Neuronal stem cell (in vitro differentiated cells): ENCODE results near the gene TULP1.

Experiments
- DNase-seq: peaks from one replicate; pipeline ENCODE4 v3.0.0-alpha.2; 2013; ENCODE audit warnings: low spot score
- H2AFZ ChIP-seq: one replicate; pipeline ENCODE4 v1.6.1; 2013; ENCODE audit warnings: mild to moderate bottlenecking, low read length, inconsistent platforms
- H2AK5ac ChIP-seq: 2 replicates; pipeline ENCODE4 v1.6.1; 2013; ENCODE audit warnings: low read depth, mild to moderate bottlenecking, inconsistent platforms, low read length, moderate library complexity, mixed read lengths
- H2BK120ac ChIP-seq: 2 replicates; pipeline ENCODE4 v1.6.1; 2013; ENCODE audit warnings: low read depth, mild to moderate bottlenecking, inconsistent platforms, low read length, moderate library complexity, mixed read lengths
- H2BK12ac ChIP-seq: one replicate; pipeline ENCODE4 v1.6.1; 2013; ENCODE audit warnings: low read length, inconsistent platforms
- H2BK15ac ChIP-seq: 2 replicates; pipeline ENCODE4 v1.6.1; 2013; ENCODE audit warnings: mild to moderate bottlenecking, low read length, inconsistent platforms, mixed read lengths
- H2BK5ac ChIP-seq: one replicate; pipeline ENCODE4 v1.6.1; 2013; ENCODE audit warnings: inconsistent platforms, mild to moderate bottlenecking, low read length, moderate library complexity
- H3K14ac ChIP-seq: one replicate; pipeline ENCODE4 v1.6.1; 2013; ENCODE audit warnings: low read length, inconsistent platforms
- H3K18ac ChIP-seq: 2 replicates; pipeline ENCODE4 v1.6.1; 2013; ENCODE audit warnings: low read length, inconsistent platforms
- H3K23ac ChIP-seq: 2 replicates; pipeline ENCODE4 v1.6.1; 2013; ENCODE audit warnings: low read depth, mild to moderate bottlenecking, mixed read lengths, low read length, inconsistent platforms; ENCODE audit not compliant: poor library complexity
- H3K27ac ChIP-seq: replicated peaks from 3 replicates; pipeline ENCODE4 v1.5.1; 2013; ENCODE audit warnings: low read length, inconsistent platforms
- H3K27me3 ChIP-seq, 3 experiments: 2 replicates each; pipeline ENCODE4 v1.6.1; 2013; ENCODE audit warnings: low read length in 3 of 3, mild to moderate bottlenecking in 2 of 3, inconsistent platforms in 1 of 3, low read depth in 1 of 3, mixed read lengths in 1 of 3, moderate library complexity in 1 of 3; ENCODE audit not compliant: control insufficient read depth in 3 of 3, insufficient read depth in 3 of 3
- H3K36me3 ChIP-seq, 2 donors: replicated peaks in 1 of 2; 2 replicates each; pipeline ENCODE4 v1.6.1; 2013; ENCODE audit warnings: low read length in 2 of 2; ENCODE audit not compliant: control insufficient read depth in 2 of 2, insufficient read depth in 2 of 2
- H3K4ac ChIP-seq: 2 replicates; pipeline ENCODE4 v1.6.1; 2013; ENCODE audit warnings: inconsistent platforms, mild to moderate bottlenecking, low read length, moderate library complexity
- H3K4me1 ChIP-seq, 2 donors: 1 replicate in 1 of 2; 2 replicates in 1 of 2; pipeline ENCODE4 v1.6.1; 2013; ENCODE audit warnings: low read length in 2 of 2, low read depth in 1 of 2; ENCODE audit not compliant: control insufficient read depth in 2 of 2, insufficient read depth in 1 of 2
- H3K4me2 ChIP-seq: one replicate; pipeline ENCODE4 v1.6.1; 2013; ENCODE audit warnings: mild to moderate bottlenecking, low read length, inconsistent platforms; ENCODE audit not compliant: insufficient read depth, poor library complexity, severe bottlenecking
- H3K4me3 ChIP-seq, 2 donors: 2 replicates each; pipeline ENCODE4 v1.5.1; 2013; ENCODE audit warnings: low read length in 2 of 2, mild to moderate bottlenecking in 2 of 2, inconsistent platforms in 1 of 2, moderate library complexity in 1 of 2
- H3K79me1 ChIP-seq: one replicate; pipeline ENCODE4 v1.6.1; 2013; ENCODE audit warnings: low read depth, mild to moderate bottlenecking, inconsistent platforms, low read length, moderate library complexity
- H3K9ac ChIP-seq: one replicate; pipeline ENCODE4 v1.6.1; 2013; ENCODE audit warnings: mild to moderate bottlenecking, low read depth, low read length, inconsistent platforms; ENCODE audit not compliant: poor library complexity
- H3K9me3 ChIP-seq, 2 donors: replicated peaks in 1 of 2; 2 replicates each; pipeline versions ENCODE3 to v1.6.1; 2013; ENCODE audit warnings: low read length in 2 of 2, mild to moderate bottlenecking in 2 of 2, inconsistent platforms in 1 of 2, low read depth in 1 of 2, mixed read lengths in 1 of 2, moderate library complexity in 1 of 2; ENCODE audit not compliant: control insufficient read depth in 2 of 2, insufficient read depth in 1 of 2
- H4K8ac ChIP-seq: one replicate; pipeline ENCODE4 v1.6.1; 2013; ENCODE audit warnings: low read depth, mild to moderate bottlenecking, inconsistent platforms, low read length, moderate library complexity
- H4K91ac ChIP-seq: one replicate; pipeline ENCODE4 v1.6.1; 2013; ENCODE audit warnings: low read length, low read depth, mild to moderate bottlenecking, inconsistent platforms; ENCODE audit not compliant: poor library complexity
- WGBS, 2 donors: extraction: QIAGEN DNeasy Blood & Tissue Kit; methylation state at CpG; one replicate each; pipeline ENCODE4 v1.1.7; 2013; ENCODE audit warnings: missing lambda C conversion rate in 2 of 2, mixed read lengths in 1 of 2; ENCODE audit not compliant: insufficient read length in 2 of 2, insufficient replicate concordance in 1 of 2; ENCODE audit errors: extremely low coverage in 2 of 2; 5-methylcytosine and 5-hydroxymethylcytosine counted together

The TULP1 gene

GRCh38 chr6:35487658-35488516 lies 24.8 kb downstream of the TULP1 start:
- Histone ChIP-seq H3K79me1 (peaks cover 11% of the 10 kb centered on the region), H2BK15ac (peak overlapping the region; percentile 25), H3K4ac (no peak overlapping the region), H3K18ac (peak overlapping the region; percentile 6), H2AFZ (no peak overlapping the region), H3K9me3 (no peaks in the 10 kb centered on the region), H3K14ac (no peak overlapping the region), H3K4me1 (peaks cover 38 to 63% of the 10 kb centered on the region in 2 donors), H4K91ac (no peak overlapping the region), H3K27ac (peak overlapping the region; percentile 25), H4K8ac (no peak overlapping the region), H2BK120ac (no peak overlapping the region), H3K9ac (no peak overlapping the region), H3K36me3 (peaks cover 5 to 37% of the 10 kb centered on the region in 2 donors), H2AK5ac (peak overlapping the region; percentile 51), H3K4me3 (no peak overlapping the region), H3K23ac (no peak overlapping the region), H2BK5ac (no peak overlapping the region), H2BK12ac (no peak overlapping the region), H3K4me2 (no peak overlapping the region), H3K27me3 (no peaks in the 10 kb centered on the region)
- no CpG with 5 or more reads among the region's 9 CpGs for WGBS, 2 donors
- no peak for DNase-seq

DNA sequence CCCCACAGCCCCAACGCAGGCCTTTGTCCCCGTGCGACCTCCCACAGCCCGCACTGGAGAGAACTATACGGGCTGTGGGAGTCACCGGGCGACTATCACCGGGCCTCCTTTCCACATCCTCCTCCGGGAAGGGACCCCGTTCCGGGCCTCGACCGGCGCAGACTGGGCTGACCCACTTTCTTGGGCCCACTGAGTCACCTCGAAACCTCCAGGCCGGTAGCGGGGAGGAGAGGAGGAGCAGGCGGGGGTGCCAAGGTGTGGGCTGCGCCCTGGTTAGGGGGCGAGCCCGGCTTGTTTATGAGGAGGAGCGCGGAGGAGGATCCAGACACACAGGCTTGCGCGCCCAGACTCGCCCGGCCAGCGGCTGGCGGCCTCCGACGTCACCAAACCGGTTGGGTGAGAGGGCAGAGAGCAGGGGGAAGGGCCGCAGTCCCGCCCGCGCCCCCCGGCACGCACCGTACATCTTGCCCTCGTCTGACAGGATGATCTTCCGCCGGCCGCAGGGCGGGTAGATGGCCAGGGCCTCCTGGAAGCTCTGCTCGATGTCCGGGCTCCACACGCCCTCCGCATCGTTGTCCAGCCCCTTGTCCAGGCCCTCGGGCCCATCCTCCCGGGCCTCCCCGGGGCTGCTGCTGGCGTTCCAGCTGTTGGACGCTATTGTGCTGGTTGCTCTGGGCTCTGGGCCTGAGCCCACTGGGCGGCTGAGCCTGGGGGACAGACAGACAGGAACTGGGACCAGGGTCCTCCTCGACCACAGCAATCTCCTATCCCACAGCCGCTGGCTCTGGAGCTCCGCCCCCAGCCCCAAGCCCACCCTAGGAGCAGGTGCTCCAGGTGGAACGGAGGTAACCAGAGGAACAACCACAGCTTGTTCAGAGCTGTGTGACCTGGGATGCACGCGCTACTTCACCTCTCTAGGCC lies 26.4 kb downstream of the TULP1 start:
- peak overlapping the region; percentile 66 for H3K23ac ChIP-seq
- H2AK5ac ChIP-seq, result peak overlapping the region; percentile 71
- H3K79me1 ChIP-seq, result peaks cover 6% of the 10 kb centered on the region
- H2BK12ac ChIP-seq, result peak overlapping the region; percentile 97
- H3K14ac ChIP-seq, result peak overlapping the region; percentile 79
- H3K9ac ChIP-seq, result peak overlapping the region; percentile 64
- H3K18ac ChIP-seq, result peak overlapping the region; percentile 80
- peak overlapping the region; percentile 29 for H3K4me2 ChIP-seq
- H4K91ac ChIP-seq, result peak overlapping the region; percentile 50
- no peak overlapping the region for H4K8ac ChIP-seq
- peak overlapping the region; percentile 99 for H2BK120ac ChIP-seq
- no peaks in the 10 kb centered on the region for H3K9me3 ChIP-seq
- no peak overlapping the region for H3K4me3 ChIP-seq
- H3K4ac ChIP-seq, result peak overlapping the region; percentile 66
- no peak overlapping the region for H2AFZ ChIP-seq
- DNase-seq, result no peak
- H2BK15ac ChIP-seq, result peak overlapping the region; percentile 98
- H3K27me3 ChIP-seq, result no peaks in the 10 kb centered on the region
- H3K4me1 ChIP-seq, result peaks cover 22 to 47% of the 10 kb centered on the region in 2 donors
- peak overlapping the region; percentile 80 for H2BK5ac ChIP-seq
- no CpG with 5 or more reads among the region's 61 CpGs for WGBS, 2 donors
- peaks cover 5 to 50% of the 10 kb centered on the region in 2 donors for H3K36me3 ChIP-seq
- peak overlapping the region; percentile 86 for H3K27ac ChIP-seq

- peak overlapping the region; percentile 86 for H3K27ac ChIP-seq
- H3K14ac ChIP-seq, result peak overlapping the region; percentile 72
- peak overlapping the region; percentile 68 for H4K91ac ChIP-seq
- no peaks in the 10 kb centered on the region for H3K27me3 ChIP-seq
- no peak overlapping the region for H2AFZ ChIP-seq
- H2BK15ac ChIP-seq, result peak overlapping the region; percentile 98
- H3K9me3 ChIP-seq, result no peaks in the 10 kb centered on the region
- peak overlapping the region; percentile 47 for H3K9ac ChIP-seq
- H3K36me3 ChIP-seq, result peaks cover 6 to 58% of the 10 kb centered on the region in 2 donors
- H2BK12ac ChIP-seq, result peak overlapping the region; percentile 98
- H3K18ac ChIP-seq, result peak overlapping the region; percentile 94
- DNase-seq, result peak; percentile 67
- no peak overlapping the region for H4K8ac ChIP-seq
- peaks cover 14 to 38% of the 10 kb centered on the region in 2 donors for H3K4me1 ChIP-seq
- H3K79me1 ChIP-seq, result peaks cover 6% of the 10 kb centered on the region
- no peak overlapping the region for H3K23ac ChIP-seq
- peak overlapping the region; percentile 41 for H3K4me2 ChIP-seq
- no CpG with 5 or more reads among the region's 11 CpGs for WGBS, 2 donors
- peak overlapping the region; percentile 99 for H2BK120ac ChIP-seq
- no peak overlapping the region for H3K4me3 ChIP-seq
- peak overlapping the region; percentile 71 for H2AK5ac ChIP-seq
- H3K4ac ChIP-seq, result peak overlapping the region; percentile 70
- peak overlapping the region; percentile 80 for H2BK5ac ChIP-seq
Measured at GRCh38 chr6:35485402-35485877, 27.3 kb downstream of the TULP1 start.
